Measurements from ENCODE around the gene SCGN.

SCGN gene

GRCh38 chr6:25691894-25692293 is 39.9 kb downstream of the SCGN start:
- no peak for DNase-seq

- no peak for DNase-seq
Observed at GRCh38 chr6:25692472-25692871, 40.5 kb downstream of the SCGN start.

- no peak for DNase-seq
Observed at GRCh38 chr6:25694366-25694765, 42.4 kb downstream of the SCGN start.

- DNase-seq, result no peak
Observed at GRCh38 chr6:25695671-25696070, 43.7 kb downstream of the SCGN start.

- DNase-seq, result no peak
Observed at GRCh38 chr6:25697537-25698340, 45.7 kb downstream of the SCGN start.

- no peak for DNase-seq
Observed at GRCh38 chr6:25698631-25699030, 46.6 kb downstream of the SCGN start.

GRCh38 chr6:25699649-25700048 is 47.6 kb downstream of the SCGN start:
- DNase-seq, result no peak

- no peak for DNase-seq
Observed at GRCh38 chr6:25700761-25701160, 48.7 kb downstream of the SCGN start.

- DNase-seq, result no peak
Observed at GRCh38 chr6:25701807-25702206, 49.8 kb downstream of the SCGN start.

GRCh38 chr6:25703005-25703404 is 51.0 kb downstream of the SCGN start:
- DNase-seq, result no peak

- DNase-seq, result no peak
Observed at GRCh38 chr6:25704001-25704400, 52.0 kb downstream of the SCGN start.

- no peak for DNase-seq
Observed at GRCh38 chr6:25706314-25707014, 54.4 kb downstream of the SCGN start.

- DNase-seq, result no peak
Observed at GRCh38 chr6:25709761-25710160, 57.7 kb downstream of the SCGN start.

GRCh38 chr6:25710287-25710686 is 58.3 kb downstream of the SCGN start:
- DNase-seq, result no peak

GRCh38 chr6:25713824-25714223 is 61.8 kb downstream of the SCGN start:
- DNase-seq, result peak; percentile 29

- no peak for DNase-seq
Observed at GRCh38 chr6:25714765-25715164, 62.8 kb downstream of the SCGN start.

- DNase-seq, result no peak
Observed at GRCh38 chr6:25715794-25716193, 63.8 kb downstream of the SCGN start.

- DNase-seq, result no peak
Observed at GRCh38 chr6:25717866-25718740, 66.1 kb downstream of the SCGN start.

- no peak for DNase-seq
Observed at GRCh38 chr6:25726122-25726911, 74.3 kb downstream of the SCGN start.

GRCh38 chr6:25727028-25727427 is 75.0 kb downstream of the SCGN start:
- DNase-seq, result no peak

- DNase-seq, result no peak
Observed at GRCh38 chr6:25730907-25731306, 78.9 kb downstream of the SCGN start.

GRCh38 chr6:25731721-25732120 is 79.7 kb downstream of the SCGN start:
- DNase-seq, result no peak
